Transverse colon (tissue), 4 donors: Measurements from ENCODE around the gene LNX1. TPM values are rescaled to one million over a fixed set of nuclear protein-coding genes. Genes with fewer than 3 reads are reported as not detected.
A peak's percentile ranks its signal among the peaks of the same experiment; 100 is the strongest.

Experiments
- DNase-seq: peaks from one replicate; pipeline ENCODE4 v3.0.0-alpha.2; 2019
- H3K27ac ChIP-seq, 4 donors: fragments of 200-600 bp; sonication (generic); 2 replicates each; pipeline ENCODE4 v1.5.1; 2016 to 2018; ENCODE audit warnings: inconsistent platforms in 4 of 4
- H3K27me3 ChIP-seq: fragments of 200-600 bp; sonication (generic); 2 replicates; pipeline ENCODE4 v1.5.1; 2017; ENCODE audit warnings: inconsistent platforms
- H3K36me3 ChIP-seq, 4 donors: fragments of 200-600 bp; sonication (generic); 2 replicates each; pipeline ENCODE4 v1.5.1; 2017 to 2019; ENCODE audit warnings: inconsistent platforms in 4 of 4
- H3K4me1 ChIP-seq, 4 donors: fragments of 200-600 bp; sonication (generic); 2 replicates each; pipeline ENCODE4 v1.5.1; 2017 to 2020; ENCODE audit warnings: inconsistent platforms in 4 of 4
- H3K4me3 ChIP-seq, 4 donors: fragments of 200-600 bp; sonication (generic); 1 replicate in 1 of 4; 2 replicates in 3 of 4; pipeline versions ENCODE4 v1.5.1 to v1.6.1; 2017 to 2019; ENCODE audit warnings: inconsistent platforms in 4 of 4
- H3K9me3 ChIP-seq, 2 donors: fragments of 200-600 bp; sonication (generic); 2 replicates each; pipeline ENCODE4 v1.5.1; 2017 to 2019; ENCODE audit warnings: inconsistent platforms in 2 of 2
- EP300 ChIP-seq: sonication (generic); formaldehyde crosslinking; IDR thresholded peaks from one replicate; pipeline ENCODE4 v1.6.1; 2017; ENCODE audit warnings: antibody characterized with exemption, low read depth
- POLR2A ChIP-seq: fragments of 450-650 bp; IDR thresholded peaks from one replicate; pipeline ENCODE4 v1.6.1; 2016; ENCODE audit warnings: antibody characterized with exemption, mild to moderate bottlenecking, moderate library complexity
- POLR2AphosphoS5 ChIP-seq, 3 donors: sonication (generic); formaldehyde crosslinking; IDR thresholded peaks; one replicate each; pipeline ENCODE4 v1.6.1; 2016; ENCODE audit warnings: antibody characterized with exemption in 3 of 3
- WGBS, 2 donors: methylation state at CpG; one replicate each; pipeline ENCODE4 v1.1.5; 2018; ENCODE audit warnings: low coverage in 1 of 2; 5-methylcytosine and 5-hydroxymethylcytosine counted together
- in situ Hi-C, 4 donors: fragments of 200-750 bp; cut with MboI; loops; one replicate each; pipeline versions ENCODE4 v1.15.0 to v1.15.1; 2017; ENCODE audit warnings: low sequenced_read_pairs in 3 of 4, low pct_ligation_motif_present in 1 of 4, low pct_unique_long_range_greater_than_20kb in 1 of 4
- intact Hi-C: fragments of 100-400 bp; cut with DNase I; formaldehyde crosslinking; loops from one replicate; pipeline ENCODE4 v1.15.1; 2023; ENCODE audit warnings: low total_unique reads
- total RNA-seq, 4 donors: library from RNA; depleted of rRNA; stranded (reverse); fragments of >200 nt; gene quantifications; one replicate each; pipeline ENCODE4 v1.1.0, GENCODE V29; 2016
- TF ChIP-seq, protein P1 (sequence below), 5 experiments: fragments of 200-600 bp in 3 of 5; fragments of 450-650 bp in 2 of 5; sonication (generic) in 3 of 5; IDR thresholded peaks; 1 replicate in 2 of 5; 2 replicates in 3 of 5; pipeline ENCODE4 v1.5.1; 2016 to 2017; ENCODE audit warnings: antibody characterized with exemption in 5 of 5, inconsistent platforms in 3 of 5, mild to moderate bottlenecking in 2 of 5, moderate library complexity in 1 of 5

LNX1 gene
- total RNA-seq, 4 donors from 2014 or later: 2.6 to 35.5 (median 18.1) TPM

DNA sequence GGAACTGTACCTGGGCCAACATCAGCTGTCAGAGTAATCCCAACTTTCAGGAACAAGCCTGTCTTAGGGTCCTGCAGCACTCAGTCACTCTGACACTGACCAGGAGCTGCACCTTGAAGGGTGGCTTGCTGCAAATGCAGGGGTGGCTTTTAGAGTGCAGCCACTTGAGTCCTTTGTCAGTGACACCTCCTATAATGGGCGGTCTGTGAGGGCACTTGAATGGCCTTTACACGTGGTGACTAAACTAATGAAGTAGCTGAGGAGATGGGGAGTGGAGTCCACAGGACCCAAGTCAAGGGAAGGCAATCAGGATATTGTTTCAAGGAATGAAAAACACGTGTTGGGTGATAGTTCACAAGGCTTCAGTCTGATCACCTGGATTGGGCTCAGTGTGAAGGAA is 11.1 kb upstream of the LNX1 start:
- Histone ChIP-seq H3K36me3 (no peaks in the 10 kb centered on the region), H3K27ac (no peak overlapping the region), H3K27me3 (no peaks in the 10 kb centered on the region), H3K4me3 (no peak overlapping the region), H3K4me1 (peaks cover 0 to 13% (median 9%) of the 10 kb centered on the region in 4 donors), H3K9me3 (no peaks in the 10 kb centered on the region)
- TF ChIP-seq, protein P1, sequence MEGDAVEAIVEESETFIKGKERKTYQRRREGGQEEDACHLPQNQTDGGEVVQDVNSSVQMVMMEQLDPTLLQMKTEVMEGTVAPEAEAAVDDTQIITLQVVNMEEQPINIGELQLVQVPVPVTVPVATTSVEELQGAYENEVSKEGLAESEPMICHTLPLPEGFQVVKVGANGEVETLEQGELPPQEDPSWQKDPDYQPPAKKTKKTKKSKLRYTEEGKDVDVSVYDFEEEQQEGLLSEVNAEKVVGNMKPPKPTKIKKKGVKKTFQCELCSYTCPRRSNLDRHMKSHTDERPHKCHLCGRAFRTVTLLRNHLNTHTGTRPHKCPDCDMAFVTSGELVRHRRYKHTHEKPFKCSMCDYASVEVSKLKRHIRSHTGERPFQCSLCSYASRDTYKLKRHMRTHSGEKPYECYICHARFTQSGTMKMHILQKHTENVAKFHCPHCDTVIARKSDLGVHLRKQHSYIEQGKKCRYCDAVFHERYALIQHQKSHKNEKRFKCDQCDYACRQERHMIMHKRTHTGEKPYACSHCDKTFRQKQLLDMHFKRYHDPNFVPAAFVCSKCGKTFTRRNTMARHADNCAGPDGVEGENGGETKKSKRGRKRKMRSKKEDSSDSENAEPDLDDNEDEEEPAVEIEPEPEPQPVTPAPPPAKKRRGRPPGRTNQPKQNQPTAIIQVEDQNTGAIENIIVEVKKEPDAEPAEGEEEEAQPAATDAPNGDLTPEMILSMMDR (IDR thresholded peaks at IDR 0.05): no peak
- TF ChIP-seq POLR2A (no peak), POLR2AphosphoS5 (IDR thresholded peaks at IDR 0.05) (no peak), EP300 (no peak)
- 70 to 100% methylated on average over 1 to 3 of the region's 3 CpGs for WGBS, 2 donors
- no peak for DNase-seq
- intact Hi-C loops (no loop called here), in situ Hi-C loops (no loop called here)

DNA sequence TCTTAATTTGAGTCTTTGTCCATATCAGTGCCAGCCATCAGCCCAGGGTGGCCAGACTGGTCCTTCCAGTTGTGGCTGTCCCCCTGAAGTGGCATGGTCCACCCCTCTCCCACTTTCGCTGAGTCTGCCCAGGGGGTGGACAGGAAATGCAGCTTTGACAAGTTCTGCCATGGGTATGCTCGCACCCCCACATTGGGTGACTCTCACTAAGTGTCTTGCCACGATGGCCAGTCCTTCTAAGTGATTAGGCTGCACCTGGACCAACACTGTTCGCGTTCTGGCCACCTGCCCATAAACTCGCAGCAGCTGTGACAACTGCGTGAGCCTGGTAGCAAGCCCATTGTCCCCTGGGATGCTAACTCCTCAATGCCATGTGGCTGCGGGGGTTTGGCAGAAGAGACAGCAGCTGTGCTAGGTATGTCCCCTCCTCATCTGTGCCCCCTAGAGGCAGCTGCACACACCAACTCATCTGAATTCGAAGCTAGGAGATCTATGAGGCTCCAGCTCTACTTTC is 10.0 kb upstream of the LNX1 start:
- peak; percentile 29 for DNase-seq
- intact Hi-C loops: no loop called here
- WGBS, 2 donors: 40% methylated on average over 9 of the region's 9 CpGs; no CpG with 5 or more reads in 1 of the 2 donors
- H3K4me1 ChIP-seq: peaks cover 0 to 13% (median 9%) of the 10 kb centered on the region in 4 donors
- no peak overlapping the region for H3K27ac ChIP-seq
- H3K9me3 ChIP-seq: no peaks in the 10 kb centered on the region
- TF ChIP-seq POLR2A: no peak
- no peak for TF ChIP-seq EP300
- TF ChIP-seq, protein P1 (IDR thresholded peaks at IDR 0.05): peak in 4 of 5 experiments; percentile 7 to 30 (median 13)
- no peak for TF ChIP-seq POLR2AphosphoS5 (IDR thresholded peaks at IDR 0.05)
- H3K4me3 ChIP-seq: no peak overlapping the region
- H3K27me3 ChIP-seq: no peaks in the 10 kb centered on the region
- no peaks in the 10 kb centered on the region for H3K36me3 ChIP-seq
- in situ Hi-C loops: no loop called here

DNA sequence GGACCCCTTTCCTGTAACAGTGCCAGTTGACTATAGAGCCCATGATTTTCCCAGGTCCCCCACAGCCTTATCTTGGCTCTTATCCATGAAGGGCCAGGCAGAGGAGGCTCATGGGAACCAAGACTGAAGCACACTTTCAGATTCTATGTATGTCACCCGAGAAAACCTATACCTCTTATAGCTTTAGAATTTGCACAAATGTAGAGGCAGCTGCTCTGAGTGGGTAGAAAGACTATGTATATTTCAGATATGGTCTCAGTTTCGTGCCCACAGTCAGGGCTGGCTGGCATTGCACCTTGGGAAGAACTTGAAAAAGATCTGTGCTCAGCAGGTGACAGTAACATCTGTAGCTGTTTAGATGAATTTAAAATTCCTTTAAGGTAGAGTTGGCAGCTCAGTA is 8.3 kb upstream of the LNX1 start:
- WGBS, 2 donors: 76 to 80% methylated on average over 1 to 2 of the region's 2 CpGs
- peaks cover 0 to 13% (median 9%) of the 10 kb centered on the region in 4 donors for H3K4me1 ChIP-seq
- TF ChIP-seq, protein P1 (IDR thresholded peaks at IDR 0.05): no peak
- no peak for TF ChIP-seq POLR2AphosphoS5 (IDR thresholded peaks at IDR 0.05)
- no peak for TF ChIP-seq EP300
- TF ChIP-seq POLR2A: no peak
- in situ Hi-C loops: no loop called here
- H3K4me3 ChIP-seq: no peak overlapping the region
- intact Hi-C loops: no loop called here
- no peak for DNase-seq
- no peaks in the 10 kb centered on the region for H3K27me3 ChIP-seq
- no peaks in the 10 kb centered on the region for H3K36me3 ChIP-seq
- H3K27ac ChIP-seq: peak overlapping the region in 1 of 4 donors; percentile 49
- H3K9me3 ChIP-seq: no peaks in the 10 kb centered on the region

DNA sequence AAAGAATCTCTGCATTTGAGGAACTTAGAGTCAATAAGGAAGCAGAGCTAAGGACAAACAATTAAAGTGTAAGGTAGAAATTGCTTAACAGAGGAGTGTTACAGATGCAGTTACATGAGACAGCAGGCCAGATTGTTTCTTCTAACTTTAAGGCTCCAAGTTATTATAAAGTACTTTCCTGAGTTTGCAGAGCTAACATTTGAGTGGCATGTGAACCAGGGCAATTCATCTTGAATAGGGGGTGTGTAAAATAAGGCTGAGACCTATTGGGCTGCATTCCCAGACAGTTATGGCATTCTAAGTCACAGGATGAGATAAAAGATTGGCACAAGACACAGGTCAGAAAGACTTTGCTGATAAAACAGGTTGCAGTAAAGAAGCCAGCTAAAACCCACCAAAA is 7.6 kb upstream of the LNX1 start:
- Histone ChIP-seq H3K27me3 (no peaks in the 10 kb centered on the region), H3K36me3 (no peaks in the 10 kb centered on the region), H3K27ac (peak overlapping the region in 3 of 4 donors; percentile 36 to 54 (median 49)), H3K9me3 (no peaks in the 10 kb centered on the region), H3K4me3 (no peak overlapping the region), H3K4me1 (peaks cover 0 to 13% (median 9%) of the 10 kb centered on the region in 4 donors)
- in situ Hi-C loops: no loop called here
- TF ChIP-seq, protein P1 (IDR thresholded peaks at IDR 0.05): no peak
- TF ChIP-seq POLR2A (no peak), POLR2AphosphoS5 (IDR thresholded peaks at IDR 0.05) (no peak), EP300 (no peak)
- intact Hi-C loops: no loop called here
- no peak for DNase-seq
